ENCODE results near the gene TMPRSS2. TPM values are rescaled to one million over a fixed set of nuclear protein-coding genes. Genes with fewer than 3 reads are reported as not detected.

The TMPRSS2 gene
- total and polyA plus RNA-seq, 2 donors from 2014 or later = 32.8 to 55.0 TPM

DNA sequence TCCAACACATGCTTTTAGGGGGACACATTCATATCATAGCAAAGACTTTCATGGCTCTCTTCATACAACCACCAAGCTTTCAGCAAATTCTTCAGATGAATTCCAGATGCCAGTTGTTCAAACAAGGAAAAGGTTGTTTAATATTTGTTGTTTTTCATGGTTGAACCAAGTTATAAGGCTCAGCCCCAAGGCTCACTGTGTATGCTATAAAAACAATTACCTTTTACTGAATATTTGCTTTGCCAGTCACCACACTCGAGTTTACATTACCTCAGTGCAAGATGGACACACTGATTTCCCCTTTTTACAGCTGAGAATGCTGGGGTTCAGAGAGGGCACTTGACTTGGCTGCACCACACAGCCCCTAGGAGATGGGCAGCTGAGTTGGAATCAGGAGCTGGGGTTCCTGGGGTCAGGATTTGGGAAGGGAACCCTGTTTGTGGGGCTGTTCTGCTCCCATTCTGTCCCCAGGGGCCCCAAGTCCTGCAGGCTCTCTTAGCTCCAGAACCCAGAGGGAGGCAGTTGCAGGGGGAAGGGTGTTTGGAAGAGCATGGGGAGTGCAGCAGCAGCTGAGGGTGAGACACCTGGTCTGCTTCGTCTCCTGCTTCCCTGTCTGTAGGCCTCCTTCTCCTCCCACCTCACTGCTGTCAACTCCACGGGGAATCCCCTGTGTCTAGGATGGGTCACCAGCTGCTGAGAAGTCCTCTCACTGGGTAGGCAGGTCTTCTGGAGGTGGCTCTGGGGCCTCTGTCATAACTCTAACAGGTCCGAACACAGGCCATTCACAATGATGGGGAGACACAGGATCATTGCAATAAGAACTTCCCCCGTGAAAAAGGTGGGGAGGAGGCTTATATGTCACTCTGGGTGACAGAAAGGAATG lies 12.8 kb upstream of the TMPRSS2 start:
- no peak for FAIRE-seq

DNA sequence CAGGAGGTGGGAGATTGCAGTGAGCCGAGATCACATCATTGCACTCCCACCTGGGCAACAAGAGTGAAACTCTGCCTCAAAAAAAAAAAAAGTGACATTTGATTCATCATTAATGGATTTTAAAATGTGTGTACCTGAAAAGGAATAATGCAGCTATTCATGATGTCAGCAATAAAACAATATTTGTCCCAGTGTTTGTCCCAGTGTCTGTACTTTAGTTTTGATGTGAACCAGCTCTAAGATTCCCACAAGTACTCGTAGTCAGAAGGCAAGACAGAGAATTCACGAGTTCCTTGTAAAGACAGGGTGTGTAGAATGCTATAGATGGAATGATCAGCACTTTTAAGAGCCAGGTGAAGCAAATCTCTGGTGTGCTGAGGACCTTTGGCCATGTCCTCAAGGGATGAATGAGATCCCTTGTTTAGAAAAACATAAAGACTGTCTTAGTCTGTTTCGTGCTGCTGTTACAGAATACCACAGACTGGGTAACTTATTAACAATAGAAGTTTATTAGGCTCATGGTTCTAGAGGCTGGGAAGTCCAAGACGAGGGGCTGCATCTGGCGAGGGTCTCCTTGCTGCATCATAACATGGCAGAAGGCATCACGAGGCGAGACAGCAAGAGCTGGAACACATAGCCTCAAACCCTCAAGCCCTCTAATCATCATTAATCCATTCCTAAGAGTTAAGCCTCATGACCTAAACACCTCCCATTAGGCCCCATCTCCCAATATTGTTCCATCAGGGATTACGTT lies 12.0 kb upstream of the TMPRSS2 start:
- Histone ChIP-seq H3K4me1 (ENCODE audit: control insufficient read depth in 2 of 3, insufficient read depth in 2 of 3, low read depth in 1 of 3, low read length in 3 of 3) (peaks cover 0 to 9% (median 0%) of the 10 kb centered on the region in 3 donors), H3K27ac (ENCODE audit: low read depth in 2 of 2, low read length in 2 of 2) (no peak overlapping the region), H3K4me3 (ENCODE audit: low read length in 3 of 3) (no peak overlapping the region), H3K27me3 (ENCODE audit: control insufficient read depth, insufficient read depth, low read length) (no peaks in the 10 kb centered on the region), H3K36me3 (ENCODE audit: control insufficient read depth in 2 of 3, insufficient read depth in 3 of 3, low read length in 3 of 3) (no peaks in the 10 kb centered on the region), H3K9me3 (ENCODE audit: control insufficient read depth in 2 of 3, insufficient read depth in 1 of 3, low read length in 3 of 3) (no peaks in the 10 kb centered on the region), H3K9ac (ENCODE audit: low read length in 3 of 3) (no peak overlapping the region)
- intact Hi-C loops (cut with DNase I) = no loop called here
- no peak for FAIRE-seq
- DNase-seq = no peak
- TF ChIP-seq, protein P1, sequence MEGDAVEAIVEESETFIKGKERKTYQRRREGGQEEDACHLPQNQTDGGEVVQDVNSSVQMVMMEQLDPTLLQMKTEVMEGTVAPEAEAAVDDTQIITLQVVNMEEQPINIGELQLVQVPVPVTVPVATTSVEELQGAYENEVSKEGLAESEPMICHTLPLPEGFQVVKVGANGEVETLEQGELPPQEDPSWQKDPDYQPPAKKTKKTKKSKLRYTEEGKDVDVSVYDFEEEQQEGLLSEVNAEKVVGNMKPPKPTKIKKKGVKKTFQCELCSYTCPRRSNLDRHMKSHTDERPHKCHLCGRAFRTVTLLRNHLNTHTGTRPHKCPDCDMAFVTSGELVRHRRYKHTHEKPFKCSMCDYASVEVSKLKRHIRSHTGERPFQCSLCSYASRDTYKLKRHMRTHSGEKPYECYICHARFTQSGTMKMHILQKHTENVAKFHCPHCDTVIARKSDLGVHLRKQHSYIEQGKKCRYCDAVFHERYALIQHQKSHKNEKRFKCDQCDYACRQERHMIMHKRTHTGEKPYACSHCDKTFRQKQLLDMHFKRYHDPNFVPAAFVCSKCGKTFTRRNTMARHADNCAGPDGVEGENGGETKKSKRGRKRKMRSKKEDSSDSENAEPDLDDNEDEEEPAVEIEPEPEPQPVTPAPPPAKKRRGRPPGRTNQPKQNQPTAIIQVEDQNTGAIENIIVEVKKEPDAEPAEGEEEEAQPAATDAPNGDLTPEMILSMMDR (IDR thresholded peaks at IDR 0.05; ENCODE audit: borderline replicate concordance, extremely low read depth, insufficient read depth) = no peak

More for the DNA sequence above, 12.8 kb upstream of the TMPRSS2 start:
- Histone ChIP-seq H3K27me3 (ENCODE audit: control insufficient read depth, insufficient read depth, low read length) (no peaks in the 10 kb centered on the region), H3K36me3 (ENCODE audit: control insufficient read depth in 2 of 3, insufficient read depth in 3 of 3, low read length in 3 of 3) (no peaks in the 10 kb centered on the region), H3K9me3 (ENCODE audit: control insufficient read depth in 2 of 3, insufficient read depth in 1 of 3, low read length in 3 of 3) (no peaks in the 10 kb centered on the region), H3K4me1 (ENCODE audit: control insufficient read depth in 2 of 3, insufficient read depth in 2 of 3, low read depth in 1 of 3, low read length in 3 of 3) (peaks cover 0 to 9% (median 0%) of the 10 kb centered on the region in 3 donors), H3K27ac (ENCODE audit: low read depth in 2 of 2, low read length in 2 of 2) (peak overlapping the region in 1 of 2 donors; percentile 48), H3K9ac (ENCODE audit: low read length in 3 of 3) (no peak overlapping the region), H3K4me3 (ENCODE audit: low read length in 3 of 3) (no peak overlapping the region)
- TF ChIP-seq, protein P1 (IDR thresholded peaks at IDR 0.05; ENCODE audit: borderline replicate concordance, extremely low read depth, insufficient read depth) = no peak
- DNase-seq = no peak
- intact Hi-C loops (cut with DNase I) = no loop called here

DNA sequence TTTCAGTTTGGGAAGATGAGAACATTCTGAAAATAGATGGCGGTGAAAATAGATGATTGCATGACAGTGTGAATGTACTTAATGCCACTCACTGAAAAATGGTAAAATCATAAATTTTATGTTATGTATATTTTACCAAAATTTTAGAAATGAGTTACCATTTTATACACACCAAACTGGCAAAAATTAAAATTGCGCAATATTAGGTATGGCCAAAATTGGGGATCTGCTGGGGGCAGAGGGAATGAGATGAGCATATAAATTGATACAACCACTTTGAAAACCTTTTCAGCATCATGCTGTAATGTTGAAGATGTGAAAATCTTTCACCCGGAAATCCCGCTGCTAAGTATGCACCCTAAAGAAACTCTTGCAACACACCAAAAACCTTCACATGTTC lies 10.8 kb upstream of the TMPRSS2 start:
- intact Hi-C loops (cut with DNase I) = no loop called here
- H3K4me1 ChIP-seq (ENCODE audit: control insufficient read depth in 2 of 3, insufficient read depth in 2 of 3, low read depth in 1 of 3, low read length in 3 of 3) = peaks cover 0 to 9% (median 0%) of the 10 kb centered on the region in 3 donors
- H3K9me3 ChIP-seq (ENCODE audit: control insufficient read depth in 2 of 3, insufficient read depth in 1 of 3, low read length in 3 of 3) = no peaks in the 10 kb centered on the region
- DNase-seq (no peak), FAIRE-seq (no peak)
- H3K9ac ChIP-seq (ENCODE audit: low read length in 3 of 3) = no peak overlapping the region
- H3K4me3 ChIP-seq (ENCODE audit: low read length in 3 of 3) = no peak overlapping the region
- no peak overlapping the region for H3K27ac ChIP-seq (ENCODE audit: low read depth in 2 of 2, low read length in 2 of 2)
- no peaks in the 10 kb centered on the region for H3K27me3 ChIP-seq (ENCODE audit: control insufficient read depth, insufficient read depth, low read length)
- TF ChIP-seq, protein P1 (IDR thresholded peaks at IDR 0.05; ENCODE audit: borderline replicate concordance, extremely low read depth, insufficient read depth) = no peak
- no peaks in the 10 kb centered on the region for H3K36me3 ChIP-seq (ENCODE audit: control insufficient read depth in 2 of 3, insufficient read depth in 3 of 3, low read length in 3 of 3)

Data from kidney (tissue), 14 donors.